ENCODE data around the gene SNRNP40. TPM values are rescaled to one million over a fixed set of nuclear protein-coding genes. Genes with fewer than 3 reads are reported as not detected.

Gene SNRNP40
- total and polyA plus RNA-seq, 4 donors: 12.3 to 74.3 (median 19.8) TPM

DNA sequence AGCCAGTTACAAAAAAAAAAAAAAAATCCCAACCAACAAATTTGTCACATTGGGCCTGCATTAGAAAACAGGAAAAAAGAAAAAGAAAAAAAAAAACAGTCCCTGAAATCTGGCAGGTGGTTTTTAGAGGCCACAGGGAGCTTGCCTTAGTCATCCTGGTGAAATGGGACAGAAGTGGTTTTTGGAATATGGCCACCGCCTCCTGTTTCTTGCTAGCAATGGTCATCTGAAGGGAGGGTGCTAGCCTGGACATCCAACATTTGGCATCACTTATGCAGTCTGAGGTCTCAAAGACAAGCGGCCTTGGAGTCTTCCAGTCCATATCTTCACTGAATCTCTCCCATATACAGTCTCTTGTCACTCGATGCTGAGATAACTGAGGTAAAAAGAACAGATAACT, 36.8 kb downstream of the SNRNP40 start:
- Histone ChIP-seq H3K9ac (ENCODE audit: low read depth in 1 of 2, low read length in 2 of 2) (no peak overlapping the region), H3K36me3 (ENCODE audit: control insufficient read depth in 4 of 4, insufficient read depth in 3 of 4, low read depth in 1 of 4, low read length in 3 of 4) (peaks cover 8 to 48% (median 33%) of the 10 kb centered on the region in 4 donors), H3K27me3 (ENCODE audit: control insufficient read depth in 4 of 4, insufficient read depth in 4 of 4, low read length in 3 of 4) (no peaks in the 10 kb centered on the region), H3K4me1 (ENCODE audit: control insufficient read depth in 4 of 4, insufficient read depth in 4 of 4, low read length in 3 of 4) (no peaks in the 10 kb centered on the region), H3K9me3 (ENCODE audit: control insufficient read depth in 4 of 4, low read length in 3 of 4) (no peaks in the 10 kb centered on the region), H3K4me3 (ENCODE audit: low read depth in 1 of 3, low read length in 3 of 3) (no peak overlapping the region), H3K27ac (ENCODE audit: low read depth in 1 of 2, low read length in 2 of 2) (no peak overlapping the region)
- 79% methylated on average over 3 of the region's 3 CpGs for WGBS
- DNase-seq (ENCODE audit: low spot score): no peak
- TF ChIP-seq RXRA (IDR thresholded peaks at IDR 0.05): no peak
- TF ChIP-seq GABPA (IDR thresholded peaks at IDR 0.05 in 1 of 2, conservative IDR thresholded peaks at IDR 0.05 in 1 of 2): no peak
- TF ChIP-seq, protein P1, sequence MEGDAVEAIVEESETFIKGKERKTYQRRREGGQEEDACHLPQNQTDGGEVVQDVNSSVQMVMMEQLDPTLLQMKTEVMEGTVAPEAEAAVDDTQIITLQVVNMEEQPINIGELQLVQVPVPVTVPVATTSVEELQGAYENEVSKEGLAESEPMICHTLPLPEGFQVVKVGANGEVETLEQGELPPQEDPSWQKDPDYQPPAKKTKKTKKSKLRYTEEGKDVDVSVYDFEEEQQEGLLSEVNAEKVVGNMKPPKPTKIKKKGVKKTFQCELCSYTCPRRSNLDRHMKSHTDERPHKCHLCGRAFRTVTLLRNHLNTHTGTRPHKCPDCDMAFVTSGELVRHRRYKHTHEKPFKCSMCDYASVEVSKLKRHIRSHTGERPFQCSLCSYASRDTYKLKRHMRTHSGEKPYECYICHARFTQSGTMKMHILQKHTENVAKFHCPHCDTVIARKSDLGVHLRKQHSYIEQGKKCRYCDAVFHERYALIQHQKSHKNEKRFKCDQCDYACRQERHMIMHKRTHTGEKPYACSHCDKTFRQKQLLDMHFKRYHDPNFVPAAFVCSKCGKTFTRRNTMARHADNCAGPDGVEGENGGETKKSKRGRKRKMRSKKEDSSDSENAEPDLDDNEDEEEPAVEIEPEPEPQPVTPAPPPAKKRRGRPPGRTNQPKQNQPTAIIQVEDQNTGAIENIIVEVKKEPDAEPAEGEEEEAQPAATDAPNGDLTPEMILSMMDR (IDR thresholded peaks at IDR 0.05; ENCODE audit: low read depth, low read length, missing input control): no peak
- no peak for TF ChIP-seq HNF4A (conservative IDR thresholded peaks at IDR 0.05)
- TF ChIP-seq, protein P2, sequence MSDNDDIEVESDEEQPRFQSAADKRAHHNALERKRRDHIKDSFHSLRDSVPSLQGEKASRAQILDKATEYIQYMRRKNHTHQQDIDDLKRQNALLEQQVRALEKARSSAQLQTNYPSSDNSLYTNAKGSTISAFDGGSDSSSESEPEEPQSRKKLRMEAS (IDR thresholded peaks at IDR 0.05): no peak
- TF ChIP-seq HNF4G (IDR thresholded peaks at IDR 0.05): no peak
- TF ChIP-seq YY1 (IDR thresholded peaks at IDR 0.05): no peak
- TF ChIP-seq TAF1 (conservative IDR thresholded peaks at IDR 0.05): no peak
- no peak for TF ChIP-seq NR2F2 (IDR thresholded peaks at IDR 0.05)
- no peak for TF ChIP-seq FOXA1 (IDR thresholded peaks at IDR 0.05)
- no peak for TF ChIP-seq FOXA2 (IDR thresholded peaks at IDR 0.05)
- TF ChIP-seq RAD21 (IDR thresholded peaks at IDR 0.05): no peak
- no peak for TF ChIP-seq SP1 (IDR thresholded peaks at IDR 0.05)
- TF ChIP-seq, protein P3, sequence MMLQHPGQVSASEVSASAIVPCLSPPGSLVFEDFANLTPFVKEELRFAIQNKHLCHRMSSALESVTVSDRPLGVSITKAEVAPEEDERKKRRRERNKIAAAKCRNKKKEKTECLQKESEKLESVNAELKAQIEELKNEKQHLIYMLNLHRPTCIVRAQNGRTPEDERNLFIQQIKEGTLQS (IDR thresholded peaks at IDR 0.05): no peak
- TF ChIP-seq, protein P4, sequence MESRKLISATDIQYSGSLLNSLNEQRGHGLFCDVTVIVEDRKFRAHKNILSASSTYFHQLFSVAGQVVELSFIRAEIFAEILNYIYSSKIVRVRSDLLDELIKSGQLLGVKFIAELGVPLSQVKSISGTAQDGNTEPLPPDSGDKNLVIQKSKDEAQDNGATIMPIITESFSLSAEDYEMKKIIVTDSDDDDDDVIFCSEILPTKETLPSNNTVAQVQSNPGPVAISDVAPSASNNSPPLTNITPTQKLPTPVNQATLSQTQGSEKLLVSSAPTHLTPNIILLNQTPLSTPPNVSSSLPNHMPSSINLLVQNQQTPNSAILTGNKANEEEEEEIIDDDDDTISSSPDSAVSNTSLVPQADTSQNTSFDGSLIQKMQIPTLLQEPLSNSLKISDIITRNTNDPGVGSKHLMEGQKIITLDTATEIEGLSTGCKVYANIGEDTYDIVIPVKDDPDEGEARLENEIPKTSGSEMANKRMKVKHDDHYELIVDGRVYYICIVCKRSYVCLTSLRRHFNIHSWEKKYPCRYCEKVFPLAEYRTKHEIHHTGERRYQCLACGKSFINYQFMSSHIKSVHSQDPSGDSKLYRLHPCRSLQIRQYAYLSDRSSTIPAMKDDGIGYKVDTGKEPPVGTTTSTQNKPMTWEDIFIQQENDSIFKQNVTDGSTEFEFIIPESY (IDR thresholded peaks at IDR 0.05): no peak
- TF ChIP-seq, protein P5, sequence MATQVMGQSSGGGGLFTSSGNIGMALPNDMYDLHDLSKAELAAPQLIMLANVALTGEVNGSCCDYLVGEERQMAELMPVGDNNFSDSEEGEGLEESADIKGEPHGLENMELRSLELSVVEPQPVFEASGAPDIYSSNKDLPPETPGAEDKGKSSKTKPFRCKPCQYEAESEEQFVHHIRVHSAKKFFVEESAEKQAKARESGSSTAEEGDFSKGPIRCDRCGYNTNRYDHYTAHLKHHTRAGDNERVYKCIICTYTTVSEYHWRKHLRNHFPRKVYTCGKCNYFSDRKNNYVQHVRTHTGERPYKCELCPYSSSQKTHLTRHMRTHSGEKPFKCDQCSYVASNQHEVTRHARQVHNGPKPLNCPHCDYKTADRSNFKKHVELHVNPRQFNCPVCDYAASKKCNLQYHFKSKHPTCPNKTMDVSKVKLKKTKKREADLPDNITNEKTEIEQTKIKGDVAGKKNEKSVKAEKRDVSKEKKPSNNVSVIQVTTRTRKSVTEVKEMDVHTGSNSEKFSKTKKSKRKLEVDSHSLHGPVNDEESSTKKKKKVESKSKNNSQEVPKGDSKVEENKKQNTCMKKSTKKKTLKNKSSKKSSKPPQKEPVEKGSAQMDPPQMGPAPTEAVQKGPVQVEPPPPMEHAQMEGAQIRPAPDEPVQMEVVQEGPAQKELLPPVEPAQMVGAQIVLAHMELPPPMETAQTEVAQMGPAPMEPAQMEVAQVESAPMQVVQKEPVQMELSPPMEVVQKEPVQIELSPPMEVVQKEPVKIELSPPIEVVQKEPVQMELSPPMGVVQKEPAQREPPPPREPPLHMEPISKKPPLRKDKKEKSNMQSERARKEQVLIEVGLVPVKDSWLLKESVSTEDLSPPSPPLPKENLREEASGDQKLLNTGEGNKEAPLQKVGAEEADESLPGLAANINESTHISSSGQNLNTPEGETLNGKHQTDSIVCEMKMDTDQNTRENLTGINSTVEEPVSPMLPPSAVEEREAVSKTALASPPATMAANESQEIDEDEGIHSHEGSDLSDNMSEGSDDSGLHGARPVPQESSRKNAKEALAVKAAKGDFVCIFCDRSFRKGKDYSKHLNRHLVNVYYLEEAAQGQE (IDR thresholded peaks at IDR 0.05): no peak

DNA sequence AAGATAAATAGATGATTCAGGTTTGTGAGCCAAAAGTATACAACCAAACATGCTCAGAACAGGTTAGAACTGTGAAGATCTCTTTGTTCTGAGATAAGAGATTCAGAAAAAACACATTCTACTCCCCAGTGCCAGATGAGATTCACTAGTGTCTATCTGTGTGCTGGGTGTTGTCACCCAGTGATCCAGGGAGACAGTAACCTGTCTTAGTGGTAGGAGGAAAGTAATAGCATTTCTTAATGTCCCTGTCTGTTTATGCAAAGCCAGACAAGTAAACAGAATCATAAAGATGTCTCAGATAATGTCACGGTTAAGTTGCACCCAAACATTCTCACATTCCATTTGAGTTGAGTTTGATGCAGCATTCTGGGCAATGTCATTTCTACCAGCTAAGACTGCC, 38.0 kb downstream of the SNRNP40 start:
- Histone ChIP-seq H3K27ac (ENCODE audit: low read depth in 1 of 2, low read length in 2 of 2) (no peak overlapping the region), H3K36me3 (ENCODE audit: control insufficient read depth in 4 of 4, insufficient read depth in 3 of 4, low read depth in 1 of 4, low read length in 3 of 4) (peaks cover 6 to 47% (median 32%) of the 10 kb centered on the region in 4 donors), H3K9me3 (ENCODE audit: control insufficient read depth in 4 of 4, low read length in 3 of 4) (no peaks in the 10 kb centered on the region), H3K9ac (ENCODE audit: low read depth in 1 of 2, low read length in 2 of 2) (no peak overlapping the region), H3K4me3 (ENCODE audit: low read depth in 1 of 3, low read length in 3 of 3) (no peak overlapping the region), H3K27me3 (ENCODE audit: control insufficient read depth in 4 of 4, insufficient read depth in 4 of 4, low read length in 3 of 4) (no peaks in the 10 kb centered on the region), H3K4me1 (ENCODE audit: control insufficient read depth in 4 of 4, insufficient read depth in 4 of 4, low read length in 3 of 4) (no peaks in the 10 kb centered on the region)
- DNase-seq (ENCODE audit: low spot score): no peak
- no peak for TF ChIP-seq HNF4G (IDR thresholded peaks at IDR 0.05)
- no peak for TF ChIP-seq EGR1 (IDR thresholded peaks at IDR 0.05; ENCODE audit: low read depth in 2 of 2)
- no peak for TF ChIP-seq NR2F2 (IDR thresholded peaks at IDR 0.05)
- no peak for TF ChIP-seq JUND (IDR thresholded peaks at IDR 0.05)
- no peak for TF ChIP-seq TAF1 (conservative IDR thresholded peaks at IDR 0.05)
- TF ChIP-seq, protein P3 (IDR thresholded peaks at IDR 0.05): no peak
- TF ChIP-seq, protein P1 (IDR thresholded peaks at IDR 0.05; ENCODE audit: low read depth, low read length, missing input control): no peak
- TF ChIP-seq RAD21 (IDR thresholded peaks at IDR 0.05): no peak
- no peak for TF ChIP-seq RXRA (IDR thresholded peaks at IDR 0.05)
- TF ChIP-seq FOXA2 (IDR thresholded peaks at IDR 0.05): no peak
- TF ChIP-seq YY1 (IDR thresholded peaks at IDR 0.05): no peak
- no peak for TF ChIP-seq HNF4A (conservative IDR thresholded peaks at IDR 0.05)
- TF ChIP-seq, protein P2 (IDR thresholded peaks at IDR 0.05): no peak
- no peak for TF ChIP-seq SP1 (IDR thresholded peaks at IDR 0.05)
- TF ChIP-seq FOXA1 (IDR thresholded peaks at IDR 0.05): no peak
- TF ChIP-seq, protein P4 (IDR thresholded peaks at IDR 0.05): no peak
- TF ChIP-seq GABPA (IDR thresholded peaks at IDR 0.05 in 1 of 2, conservative IDR thresholded peaks at IDR 0.05 in 1 of 2): no peak
- 94% methylated on average over 1 of the region's 1 CpG for WGBS
